GM18861 (cell line): ENCODE data around the gene ADPRS.

Experiments used
- ATAC-seq: cut with Tn5 transposase; IDR thresholded peaks from one replicate; pipeline ENCODE4 v1.9.1; 2021; ENCODE audit not compliant: unreplicated experiment

The ADPRS gene

GRCh38 chr1:36128905-36129206 is 40.2 kb downstream of the ADPRS start:
- ATAC-seq = no peak

- no peak for ATAC-seq
Observed at GRCh38 chr1:36132029-36132428, 43.3 kb downstream of the ADPRS start.

GRCh38 chr1:36133484-36133883 is 44.8 kb downstream of the ADPRS start:
- ATAC-seq = no peak

- ATAC-seq = no peak
Observed at GRCh38 chr1:36134031-36134430, 45.3 kb downstream of the ADPRS start.

- no peak for ATAC-seq
Observed at GRCh38 chr1:36134505-36135329, 46.0 kb downstream of the ADPRS start.

GRCh38 chr1:36135330-36135667 is 46.6 kb downstream of the ADPRS start:
- no peak for ATAC-seq

GRCh38 chr1:36135796-36136195 is 47.1 kb downstream of the ADPRS start:
- ATAC-seq = no peak

- ATAC-seq = no peak
Observed at GRCh38 chr1:36136535-36136934, 47.8 kb downstream of the ADPRS start.

- no peak for ATAC-seq
Observed at GRCh38 chr1:36137226-36137625, 48.5 kb downstream of the ADPRS start.

GRCh38 chr1:36137776-36138175 is 49.1 kb downstream of the ADPRS start:
- no peak for ATAC-seq

- ATAC-seq = no peak
Observed at GRCh38 chr1:36139521-36139920, 50.8 kb downstream of the ADPRS start.

GRCh38 chr1:36142121-36142520 is 53.4 kb downstream of the ADPRS start:
- no peak for ATAC-seq

- ATAC-seq = no peak
Observed at GRCh38 chr1:36143424-36143823, 54.7 kb downstream of the ADPRS start.
